Kidney tubule cell (primary cell): ENCODE results near the gene ODF2.

ENCODE experiments used
- DNase-seq: peaks from one replicate; pipeline ENCODE4 v3.0.0-alpha.2; 2018; ENCODE audit warnings: low spot score

The ODF2 gene

GRCh38 chr9:128528445-128529160, 72.8 kb downstream of the ODF2 start:
- no peak for DNase-seq

- DNase-seq, result no peak
Measured at GRCh38 chr9:128529191-128529590, 73.4 kb downstream of the ODF2 start.

- DNase-seq, result no peak
Measured at GRCh38 chr9:128532581-128532980, 76.8 kb downstream of the ODF2 start.

- no peak for DNase-seq
Measured at GRCh38 chr9:128540634-128541360, 85.0 kb downstream of the ODF2 start.

GRCh38 chr9:128546504-128546903, 90.7 kb downstream of the ODF2 start:
- DNase-seq, result no peak

- DNase-seq, result no peak
Measured at GRCh38 chr9:128548876-128549275, 93.1 kb downstream of the ODF2 start.

GRCh38 chr9:128550226-128550625, 94.4 kb downstream of the ODF2 start:
- no peak for DNase-seq
